Measurements from ENCODE around the gene NTNG1. TPM values are rescaled to one million over a fixed set of nuclear protein-coding genes. Genes with fewer than 3 reads are reported as not detected.
"Not testable (repeated sequence)": the region's sequence is repeated elsewhere in the genome, so short reads cannot be mapped to it uniquely, and the experiment has no call there.

Gene NTNG1
- total RNA-seq, 1 donor from 2014 or later = not detected

DNA sequence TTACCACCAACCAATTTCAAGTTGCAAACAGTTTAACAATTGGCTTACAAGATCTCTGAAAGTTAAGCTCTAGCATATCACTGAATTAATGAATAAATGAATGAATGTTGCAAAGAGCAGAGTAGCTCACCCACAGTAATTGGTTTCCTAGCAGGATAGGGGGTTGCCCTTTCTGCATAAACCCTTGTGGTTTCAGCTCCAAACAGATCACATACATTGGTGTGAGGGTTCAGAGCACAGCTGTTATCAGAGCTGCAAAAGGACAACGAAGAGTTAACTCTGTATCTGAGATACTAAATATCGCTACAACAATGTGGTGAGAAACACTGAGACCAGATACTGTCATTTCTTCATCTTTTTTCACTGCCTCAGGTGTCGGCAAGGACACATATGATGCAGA, 46.6 kb downstream of the NTNG1 start:
- intact Hi-C loops (cut with DNase I) = no loop called here
- no peak for DNase-seq (ENCODE audit: low spot score)

- DNase-seq (ENCODE audit: low spot score) = no peak
These were observed 47.3 kb downstream of the NTNG1 start for GRCh38 chr1:107188160-107188559.

DNA sequence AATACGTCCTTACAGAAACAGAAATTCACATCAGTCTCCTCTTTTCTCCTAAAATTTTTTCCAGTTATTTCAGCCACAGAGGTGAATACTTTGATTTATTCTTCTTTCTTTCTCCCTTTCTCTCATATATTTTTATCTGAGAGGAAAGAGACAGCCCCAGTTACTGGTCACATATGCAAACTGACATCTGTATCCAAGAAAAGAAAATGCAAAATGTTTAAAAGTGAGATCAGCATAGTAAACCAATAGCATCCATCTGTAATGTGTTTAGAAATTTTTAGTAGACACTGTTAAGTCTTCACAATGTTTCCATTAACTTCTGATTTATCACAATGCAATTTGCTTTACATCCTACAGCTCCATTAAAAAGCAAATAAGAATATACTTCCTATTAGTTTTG, 53.5 kb downstream of the NTNG1 start:
- no peak for DNase-seq (ENCODE audit: low spot score)
- intact Hi-C loops (cut with DNase I) = no loop called here

More at GRCh38 chr1:107188160-107188559, 47.3 kb downstream of the NTNG1 start:
- intact Hi-C loops (cut with DNase I) = no loop called here

- intact Hi-C loops (cut with DNase I) = no loop called here
- DNase-seq (ENCODE audit: low spot score) = no peak
These were observed 54.6 kb downstream of the NTNG1 start for GRCh38 chr1:107195476-107195875.

- intact Hi-C loops (cut with DNase I) = no loop called here
- DNase-seq (ENCODE audit: low spot score) = no peak
These were observed 56.2 kb downstream of the NTNG1 start for GRCh38 chr1:107196973-107197562.

GRCh38 chr1:107198561-107198960, 57.7 kb downstream of the NTNG1 start:
- DNase-seq (ENCODE audit: low spot score) = no peak
- intact Hi-C loops (cut with DNase I) = no loop called here

DNA sequence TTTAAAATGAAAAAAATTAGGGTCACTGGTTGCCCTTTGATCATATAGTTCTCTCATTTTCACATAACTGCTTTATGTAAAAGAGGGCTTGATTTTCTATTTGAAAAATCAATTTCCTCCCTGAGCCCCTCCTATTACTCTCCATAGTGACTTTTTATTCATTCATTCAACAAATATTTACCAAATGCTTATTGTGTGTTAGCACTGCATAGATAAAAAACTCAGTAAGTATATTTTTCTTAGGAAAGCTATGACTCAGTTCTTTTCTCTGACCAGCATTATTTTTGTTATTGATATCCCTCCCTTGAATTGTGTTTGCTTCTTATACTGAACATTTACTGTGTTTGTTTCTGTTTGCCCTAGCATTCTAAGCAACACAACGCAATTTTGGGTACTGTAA, 59.8 kb downstream of the NTNG1 start:
- intact Hi-C loops (cut with DNase I) = no loop called here
- DNase-seq (ENCODE audit: low spot score) = no peak

GRCh38 chr1:107202007-107202406, 61.2 kb downstream of the NTNG1 start:
- intact Hi-C loops (cut with DNase I) = no loop called here
- no peak for DNase-seq (ENCODE audit: low spot score)

- intact Hi-C loops (cut with DNase I) = no loop called here
- no peak for DNase-seq (ENCODE audit: low spot score)
These were observed 72.4 kb downstream of the NTNG1 start for GRCh38 chr1:107213225-107213624.

GRCh38 chr1:107220036-107220435, 79.2 kb downstream of the NTNG1 start:
- no peak for DNase-seq (ENCODE audit: low spot score)
- intact Hi-C loops (cut with DNase I) = no loop called here

- no peak for DNase-seq (ENCODE audit: low spot score)
- intact Hi-C loops (cut with DNase I) = no loop called here
These were observed 84.9 kb downstream of the NTNG1 start for GRCh38 chr1:107225706-107226105.

- DNase-seq (ENCODE audit: low spot score) = no peak
- intact Hi-C loops (cut with DNase I) = no loop called here
These were observed 88.0 kb downstream of the NTNG1 start for GRCh38 chr1:107228704-107229371.

- intact Hi-C loops (cut with DNase I) = no loop called here
- DNase-seq (ENCODE audit: low spot score) = no peak
These were observed 88.9 kb downstream of the NTNG1 start for GRCh38 chr1:107229711-107230110.

GRCh38 chr1:107230121-107230520, 89.3 kb downstream of the NTNG1 start:
- intact Hi-C loops (cut with DNase I) = no loop called here

DNA sequence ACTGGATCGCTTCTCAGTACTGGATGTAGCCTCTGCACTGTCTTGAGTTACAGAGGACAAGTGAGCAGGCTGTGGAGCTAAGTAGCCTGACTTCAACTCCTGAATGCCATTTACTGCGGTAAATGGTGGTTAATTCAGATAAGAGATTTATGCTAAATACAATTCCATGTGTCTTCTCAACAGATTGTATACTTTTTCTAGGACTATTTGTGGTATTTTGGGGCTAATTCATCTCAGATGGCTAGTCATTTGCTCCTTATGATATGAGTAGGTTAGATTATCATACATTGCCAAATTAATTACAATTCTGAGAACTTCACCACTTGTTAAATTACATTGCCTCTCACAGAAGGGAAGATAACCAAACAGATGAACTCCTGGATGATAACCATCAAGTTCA, 90.5 kb downstream of the NTNG1 start:
- DNase-seq (ENCODE audit: low spot score) = no peak

More at GRCh38 chr1:107230121-107230520, 89.3 kb downstream of the NTNG1 start:
- no peak for DNase-seq (ENCODE audit: low spot score)

DNA sequence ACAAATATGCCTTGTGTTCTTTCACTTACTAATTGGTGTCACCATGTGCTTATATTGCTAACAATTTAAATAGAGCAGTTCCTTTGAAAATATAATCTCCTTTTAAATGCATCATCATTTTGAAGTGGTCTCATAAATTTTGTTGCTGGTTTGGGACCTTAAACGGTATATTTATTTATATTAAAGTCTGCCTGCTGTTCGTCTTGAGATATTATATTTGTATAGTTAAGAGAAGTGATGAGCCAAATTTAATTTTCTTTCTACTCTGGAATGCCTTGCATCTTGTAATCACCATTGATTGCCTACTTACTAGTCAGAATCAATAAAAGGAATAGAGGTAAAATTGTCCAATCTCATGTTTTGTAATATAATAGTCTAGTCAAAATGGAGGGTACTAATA, 91.6 kb downstream of the NTNG1 start:
- intact Hi-C loops (cut with DNase I) = no loop called here
- no peak for DNase-seq (ENCODE audit: low spot score)

More for the DNA sequence above, 90.5 kb downstream of the NTNG1 start:
- intact Hi-C loops (cut with DNase I) = no loop called here

DNA sequence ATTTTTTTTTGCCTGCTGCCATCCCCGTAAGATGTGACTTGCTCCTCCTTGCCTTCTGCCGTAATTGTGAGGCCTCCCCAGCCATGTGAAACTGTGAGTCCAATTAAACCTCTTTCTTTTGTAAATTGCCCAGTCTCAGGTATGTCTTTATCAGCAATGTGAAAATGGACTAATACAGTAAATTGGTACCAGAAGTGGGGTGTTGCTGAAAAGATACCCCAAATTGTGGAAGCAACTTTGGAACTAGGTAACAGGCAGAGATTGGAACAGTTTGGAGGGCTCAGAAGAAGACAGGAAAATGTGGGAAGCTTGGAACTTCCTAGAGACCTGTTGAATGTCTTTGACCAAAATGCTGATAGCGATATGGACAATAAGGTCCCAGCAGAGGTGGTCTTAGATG, 95.9 kb downstream of the NTNG1 start:
- intact Hi-C loops (cut with DNase I) = not testable (repeated sequence)

GRCh38 chr1:107243461-107243860, 102.6 kb downstream of the NTNG1 start:
- intact Hi-C loops (cut with DNase I) = no loop called here
- no peak for DNase-seq (ENCODE audit: low spot score)

More for the DNA sequence above, 95.9 kb downstream of the NTNG1 start:
- not testable (repeated sequence) for DNase-seq (ENCODE audit: low spot score)

- intact Hi-C loops (cut with DNase I) = no loop called here
- no peak for DNase-seq (ENCODE audit: low spot score)
These were observed 104.1 kb downstream of the NTNG1 start for GRCh38 chr1:107244709-107245500.

DNA sequence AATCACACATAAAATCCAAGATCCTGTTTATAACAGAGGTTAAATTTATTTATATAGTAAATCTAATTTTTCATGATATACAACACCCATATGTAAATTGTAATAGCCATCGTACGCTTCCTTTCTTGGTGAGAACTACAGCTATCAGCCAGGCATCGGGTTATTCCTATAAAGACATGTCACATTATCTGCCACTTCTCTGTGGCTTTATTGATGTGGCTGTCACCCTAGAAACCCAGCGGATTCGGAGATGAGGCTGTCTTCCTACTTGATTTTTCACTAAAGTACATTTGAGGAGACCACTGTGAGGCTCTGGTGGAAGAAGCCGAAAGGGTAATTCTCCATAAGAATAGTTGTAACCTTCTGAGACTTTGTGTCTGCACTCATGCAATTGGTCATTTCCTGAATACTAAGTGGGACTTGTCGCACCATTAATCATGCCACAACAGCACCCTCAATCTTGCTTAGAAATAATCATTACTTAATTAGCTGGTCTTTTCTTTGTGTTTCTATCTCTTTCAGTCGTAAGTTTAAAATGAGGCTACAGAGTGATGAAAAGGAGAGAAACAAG, 106.0 kb downstream of the NTNG1 start:
- intact Hi-C loops (cut with DNase I) = no loop called here
- DNase-seq (ENCODE audit: low spot score) = no peak

Data from cardiac septum (tissue), 1 donor.